Ascending aorta (tissue), 2 donors: ENCODE data around the gene TSC1. TPM values are rescaled to one million over a fixed set of nuclear protein-coding genes. Genes with fewer than 3 reads are reported as not detected.
A peak's percentile ranks its signal among the peaks of the same experiment; 100 is the strongest.

Experiments used
- DNase-seq, 2 donors: peaks; one replicate each; pipeline ENCODE4 v3.0.0-alpha.2; 2019; ENCODE audit warnings: low spot score in 2 of 2
- H3K27ac ChIP-seq, 2 donors: fragments of 200-600 bp; sonication (generic); one replicate each; pipeline ENCODE4 v1.5.1; 2016 to 2017; ENCODE audit warnings: mild to moderate bottlenecking in 1 of 2
- H3K27me3 ChIP-seq: fragments of 200-600 bp; sonication (generic); one replicate; pipeline ENCODE4 v1.5.1; 2017
- H3K36me3 ChIP-seq, 2 donors: fragments of 200-600 bp; sonication (generic); one replicate each; pipeline ENCODE4 v1.5.1; 2016
- H3K4me1 ChIP-seq, 2 donors: fragments of 200-600 bp; sonication (generic); one replicate each; pipeline ENCODE4 v1.5.1; 2016 to 2017; ENCODE audit warnings: mild to moderate bottlenecking in 1 of 2
- H3K4me3 ChIP-seq, 2 donors: fragments of 200-600 bp; sonication (generic); one replicate each; pipeline ENCODE4 v1.5.1; 2016 to 2017; ENCODE audit warnings: mild to moderate bottlenecking in 1 of 2
- H3K9me3 ChIP-seq, 2 donors: fragments of 200-600 bp; sonication (generic); one replicate each; pipeline ENCODE4 v1.5.1; 2016
- CTCF ChIP-seq, 3 experiments: fragments of 200-600 bp in 2 of 3; fragments of 450-650 bp in 1 of 3; sonication (generic) in 2 of 3; IDR thresholded peaks; one replicate each; pipeline ENCODE4 v1.5.1; 2016 to 2019; ENCODE audit warnings: antibody characterized with exemption in 3 of 3, mild to moderate bottlenecking in 1 of 3, moderate library complexity in 1 of 3
- intact Hi-C: fragments of 100-400 bp; cut with DNase I; formaldehyde crosslinking; loops from one replicate; pipeline ENCODE4 v1.15.1; 2023
- total RNA-seq: library from RNA; depleted of rRNA; stranded (reverse); fragments of >200 nt; gene quantifications from one replicate; pipeline ENCODE4 v1.1.0, GENCODE V29; 2016

TSC1 gene
- total RNA-seq, 1 donor from 2014 or later: 39.8 TPM

GRCh38 chr9:132901858-132902831 is 42.3 kb downstream of the TSC1 start:
- H3K36me3 ChIP-seq: peaks cover 69 to 90% of the 10 kb centered on the region in 2 donors
- H3K27me3 ChIP-seq: no peaks in the 10 kb centered on the region
- H3K4me1 ChIP-seq: no peaks in the 10 kb centered on the region
- H3K9me3 ChIP-seq: no peaks in the 10 kb centered on the region
- intact Hi-C loops: no loop called here
- TF ChIP-seq CTCF (IDR thresholded peaks at IDR 0.05): peak; percentile 67 to 94 (median 85)
- no peak overlapping the region for H3K27ac ChIP-seq
- DNase-seq: peak in 1 of 2 donors; percentile 86
- no peak overlapping the region for H3K4me3 ChIP-seq

GRCh38 chr9:132898051-132898450 is 46.4 kb downstream of the TSC1 start:
- no peak for TF ChIP-seq CTCF (IDR thresholded peaks at IDR 0.05)
- H3K36me3 ChIP-seq: peaks cover 71 to 92% of the 10 kb centered on the region in 2 donors
- no peaks in the 10 kb centered on the region for H3K27me3 ChIP-seq
- H3K4me1 ChIP-seq: no peaks in the 10 kb centered on the region
- no peak overlapping the region for H3K27ac ChIP-seq
- DNase-seq: no peak
- intact Hi-C loops: no loop called here
- H3K9me3 ChIP-seq: no peaks in the 10 kb centered on the region
- no peak overlapping the region for H3K4me3 ChIP-seq

GRCh38 chr9:132896906-132897305 is 47.5 kb downstream of the TSC1 start:
- no peak for TF ChIP-seq CTCF (IDR thresholded peaks at IDR 0.05)
- Histone ChIP-seq H3K4me3 (no peak overlapping the region), H3K27me3 (no peaks in the 10 kb centered on the region), H3K4me1 (no peaks in the 10 kb centered on the region), H3K36me3 (peaks cover 68 to 83% of the 10 kb centered on the region in 2 donors), H3K27ac (no peak overlapping the region), H3K9me3 (no peaks in the 10 kb centered on the region)
- no peak for DNase-seq
- intact Hi-C loops: no loop called here

GRCh38 chr9:132896264-132896663 is 48.2 kb downstream of the TSC1 start:
- H3K9me3 ChIP-seq: no peaks in the 10 kb centered on the region

More at GRCh38 chr9:132896264-132896663, 48.2 kb downstream of the TSC1 start:
- no peak for TF ChIP-seq CTCF (IDR thresholded peaks at IDR 0.05)
- Histone ChIP-seq H3K36me3 (peaks cover 65 to 79% of the 10 kb centered on the region in 2 donors), H3K4me3 (no peak overlapping the region), H3K27ac (no peak overlapping the region), H3K27me3 (no peaks in the 10 kb centered on the region), H3K4me1 (no peaks in the 10 kb centered on the region)
- DNase-seq: no peak
- intact Hi-C loops: no loop called here
